Caco-2 (cell line): ENCODE data around the gene UFC1. TPM values are rescaled to one million over a fixed set of nuclear protein-coding genes. Genes with fewer than 3 reads are reported as not detected.

ENCODE experiments used
- BruUV-seq: library from RNA; stranded (reverse); fragments of 400-500 nt; replicated peaks from 2 replicates; lab custom pipeline; 2021; lab: Mats Ljungman, UMichigan
- CTCF ChIA-PET: fragments of 300-600 bp; sonication (Branson Sonifier 250); formaldehyde crosslinking; loops from one replicate; lab custom pipeline; 2022; ENCODE audit warnings: antibody characterized with exemption; lab: Charles Lee
- POLR2A ChIA-PET: fragments of 300-600 bp; sonication (Branson Sonifier 250); formaldehyde crosslinking; loops from one replicate; lab custom pipeline; 2022; ENCODE audit warnings: antibody characterized with exemption; lab: Charles Lee
- DNase-seq, 2 experiments: peaks; one replicate each; pipeline versions ENCODE4 v3.0.0 to v3.0.0-alpha.2; 2020 to 2022
- H3K27me3 ChIP-seq: replicated peaks from 2 replicates; pipeline ENCODE4 v1.6.0; 2011; ENCODE audit warnings: low read length; ENCODE audit not compliant: control insufficient read depth, insufficient read depth
- H3K36me3 ChIP-seq: 2 replicates; pipeline ENCODE4 v1.5.1; 2011; ENCODE audit warnings: low read length; ENCODE audit not compliant: control insufficient read depth, insufficient read depth
- H3K4me1 ChIP-seq: fragments of 250-450 bp; sonication (Bioruptor Pico); 2 replicates; pipeline ENCODE4 v1.5.1; 2020; ENCODE audit warnings: mild to moderate bottlenecking
- H3K4me3 ChIP-seq: 2 replicates; pipeline ENCODE4 v1.5.1; 2011; ENCODE audit warnings: low read depth, mild to moderate bottlenecking, control low read depth, low read length
- H3K9me3 ChIP-seq: fragments of 250-450 bp; sonication (Bioruptor Pico); 2 replicates; pipeline ENCODE4 v1.5.1; 2020; ENCODE audit warnings: mild to moderate bottlenecking, moderate library complexity
- H3K27ac Mint-ChIP-seq: one replicate; pipeline ENCODE4 v1.8.0; 2022; ENCODE audit warnings: mixed read lengths; ENCODE audit not compliant: unreplicated experiment
- H3K27me3 Mint-ChIP-seq: one replicate; pipeline ENCODE4 v1.8.0; 2022; ENCODE audit warnings: mixed read lengths; ENCODE audit not compliant: insufficient read depth, unreplicated experiment
- H3K36me3 Mint-ChIP-seq: one replicate; pipeline ENCODE4 v1.8.0; 2022; ENCODE audit warnings: mild to moderate bottlenecking, mixed read lengths; ENCODE audit not compliant: insufficient read depth, unreplicated experiment
- H3K4me1 Mint-ChIP-seq: one replicate; pipeline ENCODE4 v1.8.0; 2022; ENCODE audit warnings: low read depth, mixed read lengths; ENCODE audit not compliant: unreplicated experiment
- H3K4me3 Mint-ChIP-seq: one replicate; pipeline ENCODE4 v1.8.0; 2022; ENCODE audit warnings: mild to moderate bottlenecking, moderate library complexity, mixed read lengths; ENCODE audit not compliant: unreplicated experiment
- H3K9me3 Mint-ChIP-seq: one replicate; pipeline ENCODE4 v1.8.0; 2022; ENCODE audit warnings: mixed read lengths; ENCODE audit not compliant: unreplicated experiment
- intact Hi-C: fragments of 100-400 bp; cut with micrococcal nuclease; formaldehyde crosslinking; loops from one replicate; pipeline ENCODE4 v1.10.0; 2022; ENCODE audit not compliant: unreplicated experiment
- total RNA-seq: library from RNA; stranded (reverse); gene quantifications from 2 replicates; pipeline ENCODE4 v1.2.3, GENCODE V29; 2022
- TF ChIP-seq, protein P1 (sequence below), 2 experiments: fragments of 200-600 bp in 1 of 2; IDR thresholded peaks; 1 replicate in 1 of 2; 2 replicates in 1 of 2; pipeline versions ENCODE4 v1.5.1 to v1.8.0; 2011 to 2022; ENCODE audit warnings: antibody characterized with exemption in 1 of 2, control low read depth in 1 of 2, inconsistent platforms in 1 of 2, low read depth in 1 of 2, low read length in 1 of 2, mild to moderate bottlenecking in 1 of 2, moderate library complexity in 1 of 2; ENCODE audit not compliant: insufficient read depth in 1 of 2, severe bottlenecking in 1 of 2, unreplicated experiment in 1 of 2

UFC1 gene
- total RNA-seq, 1 experiment from 2014 or later: 98.2 TPM

- intact Hi-C loops: no loop called here
- Mint-ChIP-seq H3K36me3 (peaks cover 77% of the 10 kb centered on the region), H3K9me3 (no peaks in the 10 kb centered on the region), H3K4me3 (no peak overlapping the region), H3K27me3 (no peaks in the 10 kb centered on the region), H3K4me1 (peaks cover 13% of the 10 kb centered on the region), H3K27ac (no peak overlapping the region)
- no TSS peak for BruUV-seq
- ChIA-PET POLR2A (no interaction called here), CTCF (no interaction called here)
- H3K27me3 ChIP-seq: no peaks in the 10 kb centered on the region
- H3K9me3 ChIP-seq: no peaks in the 10 kb centered on the region
- TF ChIP-seq, protein P1, sequence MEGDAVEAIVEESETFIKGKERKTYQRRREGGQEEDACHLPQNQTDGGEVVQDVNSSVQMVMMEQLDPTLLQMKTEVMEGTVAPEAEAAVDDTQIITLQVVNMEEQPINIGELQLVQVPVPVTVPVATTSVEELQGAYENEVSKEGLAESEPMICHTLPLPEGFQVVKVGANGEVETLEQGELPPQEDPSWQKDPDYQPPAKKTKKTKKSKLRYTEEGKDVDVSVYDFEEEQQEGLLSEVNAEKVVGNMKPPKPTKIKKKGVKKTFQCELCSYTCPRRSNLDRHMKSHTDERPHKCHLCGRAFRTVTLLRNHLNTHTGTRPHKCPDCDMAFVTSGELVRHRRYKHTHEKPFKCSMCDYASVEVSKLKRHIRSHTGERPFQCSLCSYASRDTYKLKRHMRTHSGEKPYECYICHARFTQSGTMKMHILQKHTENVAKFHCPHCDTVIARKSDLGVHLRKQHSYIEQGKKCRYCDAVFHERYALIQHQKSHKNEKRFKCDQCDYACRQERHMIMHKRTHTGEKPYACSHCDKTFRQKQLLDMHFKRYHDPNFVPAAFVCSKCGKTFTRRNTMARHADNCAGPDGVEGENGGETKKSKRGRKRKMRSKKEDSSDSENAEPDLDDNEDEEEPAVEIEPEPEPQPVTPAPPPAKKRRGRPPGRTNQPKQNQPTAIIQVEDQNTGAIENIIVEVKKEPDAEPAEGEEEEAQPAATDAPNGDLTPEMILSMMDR (IDR thresholded peaks at IDR 0.05; ENCODE audit: insufficient read depth in 1 of 2, low read depth in 1 of 2, low read length in 1 of 2, severe bottlenecking in 1 of 2, unreplicated experiment in 1 of 2): no peak
- peaks cover 17% of the 10 kb centered on the region for H3K4me1 ChIP-seq
- H3K36me3 ChIP-seq: peaks cover 5% of the 10 kb centered on the region
- no peak overlapping the region for H3K4me3 ChIP-seq
- no peak for DNase-seq
These were observed 30.8 kb upstream of the UFC1 start for GRCh38 chr1:161122967-161123366.

DNA sequence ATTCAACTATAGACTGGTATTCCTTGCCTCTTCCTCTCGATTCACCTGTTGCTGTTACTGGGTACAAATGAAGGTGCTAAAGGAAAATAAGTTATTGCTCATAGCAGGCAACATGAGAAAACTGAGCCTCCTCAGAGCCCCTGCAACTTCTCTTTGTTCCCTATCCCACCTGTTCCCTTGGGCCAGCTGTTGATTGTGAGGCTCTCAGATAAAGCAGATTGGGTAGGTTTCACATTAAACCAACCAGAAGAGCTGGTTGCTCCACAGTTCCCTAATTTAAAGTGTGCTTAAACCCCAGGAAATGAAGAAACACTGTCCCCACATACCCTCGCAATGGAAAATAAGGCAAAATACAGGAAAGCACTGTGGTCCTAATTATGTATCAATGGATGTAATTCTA is 26.1 kb upstream of the UFC1 start:
- H3K4me3 ChIP-seq: no peak overlapping the region
- no peak for DNase-seq
- no peaks in the 10 kb centered on the region for H3K9me3 Mint-ChIP-seq
- H3K4me1 ChIP-seq: no peaks in the 10 kb centered on the region
- H3K36me3 ChIP-seq: peaks cover 3% of the 10 kb centered on the region; the same call in 1 of the 2 replicates
- BruUV-seq: no TSS peak
- H3K27me3 Mint-ChIP-seq: no peaks in the 10 kb centered on the region
- no peak overlapping the region for H3K27ac Mint-ChIP-seq
- H3K36me3 Mint-ChIP-seq: peaks cover 49% of the 10 kb centered on the region
- ChIA-PET CTCF (no interaction called here), POLR2A (no interaction called here)
- intact Hi-C loops: no loop called here
- H3K9me3 ChIP-seq: no peaks in the 10 kb centered on the region
- TF ChIP-seq, protein P1 (IDR thresholded peaks at IDR 0.05; ENCODE audit: insufficient read depth in 1 of 2, low read depth in 1 of 2, low read length in 1 of 2, severe bottlenecking in 1 of 2, unreplicated experiment in 1 of 2): no peak
- no peaks in the 10 kb centered on the region for H3K4me1 Mint-ChIP-seq
- H3K4me3 Mint-ChIP-seq: no peak overlapping the region
- H3K27me3 ChIP-seq: no peaks in the 10 kb centered on the region

- no peaks in the 10 kb centered on the region for H3K4me1 ChIP-seq
- intact Hi-C loops: no loop called here
- TF ChIP-seq, protein P1 (IDR thresholded peaks at IDR 0.05; ENCODE audit: insufficient read depth in 1 of 2, low read depth in 1 of 2, low read length in 1 of 2, severe bottlenecking in 1 of 2, unreplicated experiment in 1 of 2): no peak
- H3K27ac Mint-ChIP-seq: no peak overlapping the region
- ChIA-PET CTCF (no interaction called here), POLR2A (no interaction called here)
- H3K27me3 ChIP-seq: no peaks in the 10 kb centered on the region
- H3K27me3 Mint-ChIP-seq: no peaks in the 10 kb centered on the region
- H3K36me3 ChIP-seq: peaks cover 1% of the 10 kb centered on the region; the same call in 1 of the 2 replicates
- no peak overlapping the region for H3K4me3 Mint-ChIP-seq
- no peaks in the 10 kb centered on the region for H3K4me1 Mint-ChIP-seq
- no peaks in the 10 kb centered on the region for H3K9me3 Mint-ChIP-seq
- peaks cover 38% of the 10 kb centered on the region for H3K36me3 Mint-ChIP-seq
- no peak for DNase-seq
- H3K9me3 ChIP-seq: no peaks in the 10 kb centered on the region
- no peak overlapping the region for H3K4me3 ChIP-seq
- no TSS peak for BruUV-seq
These were observed 25.0 kb upstream of the UFC1 start for GRCh38 chr1:161128591-161129420.
